Measurements from ENCODE around the gene ATXN7L1.

DNA sequence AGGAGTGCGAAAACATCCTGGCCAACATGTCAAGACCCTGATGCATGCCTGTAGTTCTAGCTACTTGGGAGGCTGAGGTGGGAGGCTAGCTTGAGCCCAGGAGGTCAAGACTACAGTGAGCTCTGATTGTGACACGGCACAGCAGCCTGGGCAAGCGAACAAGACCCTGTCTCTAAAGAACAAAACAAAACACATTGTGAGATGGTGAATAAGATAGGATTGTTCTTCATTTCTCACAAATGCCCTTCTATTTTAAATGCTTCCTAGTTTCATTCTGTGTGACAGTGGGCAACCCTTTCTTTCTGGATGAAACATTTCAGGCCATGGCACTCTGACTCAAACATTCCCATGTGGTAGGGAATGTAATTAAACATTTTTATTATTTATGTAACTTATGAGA lies 308.6 kb downstream of the ATXN7L1 start:
- TF ChIP-seq GATA2 (IDR thresholded peaks at IDR 0.05; ENCODE audit: low read depth, low read length) (no peak), GATA3 (IDR thresholded peaks at IDR 0.05; ENCODE audit: low read depth, low read length) (no peak)

All from SH-SY5Y (cell line).